ENCODE results near the gene CHCHD6.

Gene CHCHD6

GRCh38 chr3:126723801-126724200 lies 19.8 kb downstream of the CHCHD6 start:
- H3K27me3 Mint-ChIP-seq, result no peaks in the 10 kb centered on the region
- no peak for ATAC-seq (replicated peaks)
- no peak overlapping the region for H3K4me3 Mint-ChIP-seq
- peaks cover 5 to 15% of the 10 kb centered on the region in 2 donors for H3K4me1 Mint-ChIP-seq (ENCODE audit: low read depth in 2 of 2)
- no peak for DNase-seq
- H3K9me3 Mint-ChIP-seq, result no peaks in the 10 kb centered on the region
- H3K36me3 Mint-ChIP-seq (ENCODE audit: insufficient read depth), result peaks cover 6% of the 10 kb centered on the region
- no peak overlapping the region for H3K27ac Mint-ChIP-seq

GRCh38 chr3:126728680-126729079 lies 24.6 kb downstream of the CHCHD6 start:
- peaks cover 11 to 17% of the 10 kb centered on the region in 2 donors for H3K4me1 Mint-ChIP-seq (ENCODE audit: low read depth in 2 of 2)
- no peak overlapping the region for H3K27ac Mint-ChIP-seq
- H3K27me3 Mint-ChIP-seq, result no peaks in the 10 kb centered on the region
- DNase-seq (no peak), ATAC-seq (replicated peaks) (no peak)
- H3K9me3 Mint-ChIP-seq, result no peaks in the 10 kb centered on the region
- H3K36me3 Mint-ChIP-seq (ENCODE audit: insufficient read depth), result peaks cover 9% of the 10 kb centered on the region
- no peak overlapping the region for H3K4me3 Mint-ChIP-seq

GRCh38 chr3:126730376-126730775 lies 26.3 kb downstream of the CHCHD6 start:
- DNase-seq, result no peak
- no peak for ATAC-seq (replicated peaks)
- no peaks in the 10 kb centered on the region for H3K27me3 Mint-ChIP-seq
- no peak overlapping the region for H3K4me3 Mint-ChIP-seq
- peaks cover 11 to 16% of the 10 kb centered on the region in 2 donors for H3K4me1 Mint-ChIP-seq (ENCODE audit: low read depth in 2 of 2)
- peaks cover 16% of the 10 kb centered on the region for H3K36me3 Mint-ChIP-seq (ENCODE audit: insufficient read depth)
- H3K9me3 Mint-ChIP-seq, result no peaks in the 10 kb centered on the region
- peak overlapping the region in 1 of 2 donors; percentile 55 for H3K27ac Mint-ChIP-seq

GRCh38 chr3:126731044-126731443 lies 27.0 kb downstream of the CHCHD6 start:
- DNase-seq, result no peak
- Mint-ChIP-seq H3K36me3 (ENCODE audit: insufficient read depth) (peaks cover 16% of the 10 kb centered on the region), H3K27ac (peak overlapping the region in 1 of 2 donors; percentile 55), H3K4me1 (ENCODE audit: low read depth in 2 of 2) (peaks cover 11 to 17% of the 10 kb centered on the region in 2 donors), H3K9me3 (no peaks in the 10 kb centered on the region), H3K4me3 (no peak overlapping the region), H3K27me3 (no peaks in the 10 kb centered on the region)
- ATAC-seq (replicated peaks), result peak; percentile 31

GRCh38 chr3:126732281-126733060 lies 28.4 kb downstream of the CHCHD6 start:
- H3K4me3 Mint-ChIP-seq, result no peak overlapping the region
- peaks cover 16% of the 10 kb centered on the region for H3K36me3 Mint-ChIP-seq (ENCODE audit: insufficient read depth)
- H3K27me3 Mint-ChIP-seq, result no peaks in the 10 kb centered on the region
- peak overlapping the region; percentile 10 to 52 for H3K27ac Mint-ChIP-seq
- peaks cover 11 to 17% of the 10 kb centered on the region in 2 donors for H3K4me1 Mint-ChIP-seq (ENCODE audit: low read depth in 2 of 2)
- DNase-seq (no peak), ATAC-seq (replicated peaks) (no peak)
- H3K9me3 Mint-ChIP-seq, result no peaks in the 10 kb centered on the region

- Mint-ChIP-seq H3K27me3 (no peaks in the 10 kb centered on the region), H3K4me1 (ENCODE audit: low read depth in 2 of 2) (peaks cover 11 to 19% of the 10 kb centered on the region in 2 donors), H3K4me3 (no peak overlapping the region), H3K36me3 (ENCODE audit: insufficient read depth) (peaks cover 14% of the 10 kb centered on the region), H3K9me3 (no peaks in the 10 kb centered on the region), H3K27ac (peak overlapping the region in 1 of 2 donors; percentile 52)
- no peak for DNase-seq
- no peak for ATAC-seq (replicated peaks)
These were observed 29.0 kb downstream of the CHCHD6 start for GRCh38 chr3:126733061-126733430.

GRCh38 chr3:126734106-126734723 lies 30.2 kb downstream of the CHCHD6 start:
- Mint-ChIP-seq H3K4me3 (no peak overlapping the region), H3K36me3 (ENCODE audit: insufficient read depth) (peaks cover 10% of the 10 kb centered on the region), H3K9me3 (no peaks in the 10 kb centered on the region), H3K4me1 (ENCODE audit: low read depth in 2 of 2) (peaks cover 11 to 17% of the 10 kb centered on the region in 2 donors), H3K27ac (no peak overlapping the region), H3K27me3 (no peaks in the 10 kb centered on the region)
- DNase-seq, result no peak
- no peak for ATAC-seq (replicated peaks)

GRCh38 chr3:126737527-126737926 lies 33.5 kb downstream of the CHCHD6 start:
- Mint-ChIP-seq H3K4me1 (ENCODE audit: low read depth in 2 of 2) (peaks cover 0 to 9% of the 10 kb centered on the region in 2 donors), H3K27me3 (no peaks in the 10 kb centered on the region), H3K36me3 (ENCODE audit: insufficient read depth) (peaks cover 15% of the 10 kb centered on the region), H3K4me3 (no peak overlapping the region), H3K27ac (no peak overlapping the region), H3K9me3 (no peaks in the 10 kb centered on the region)
- DNase-seq (no peak), ATAC-seq (replicated peaks) (no peak)

- H3K9me3 Mint-ChIP-seq, result no peaks in the 10 kb centered on the region
- ATAC-seq (replicated peaks) (no peak), DNase-seq (no peak)
- no peak overlapping the region for H3K27ac Mint-ChIP-seq
- H3K4me1 Mint-ChIP-seq (ENCODE audit: low read depth in 2 of 2), result peaks cover 6 to 11% of the 10 kb centered on the region in 2 donors
- H3K4me3 Mint-ChIP-seq, result no peak overlapping the region
- peaks cover 5% of the 10 kb centered on the region for H3K36me3 Mint-ChIP-seq (ENCODE audit: insufficient read depth)
- H3K27me3 Mint-ChIP-seq, result no peaks in the 10 kb centered on the region
These were observed 38.0 kb downstream of the CHCHD6 start for GRCh38 chr3:126742057-126742456.

GRCh38 chr3:126743350-126743749 lies 39.3 kb downstream of the CHCHD6 start:
- Mint-ChIP-seq H3K36me3 (ENCODE audit: insufficient read depth) (peaks cover 5% of the 10 kb centered on the region), H3K4me3 (no peak overlapping the region), H3K27ac (no peak overlapping the region), H3K4me1 (ENCODE audit: low read depth in 2 of 2) (peaks cover 7 to 11% of the 10 kb centered on the region in 2 donors), H3K27me3 (no peaks in the 10 kb centered on the region), H3K9me3 (no peaks in the 10 kb centered on the region)
- no peak for ATAC-seq (replicated peaks)
- no peak for DNase-seq

GRCh38 chr3:126743781-126744180 lies 39.7 kb downstream of the CHCHD6 start:
- H3K27me3 Mint-ChIP-seq, result no peaks in the 10 kb centered on the region
- H3K4me1 Mint-ChIP-seq (ENCODE audit: low read depth in 2 of 2), result peaks cover 10 to 14% of the 10 kb centered on the region in 2 donors
- H3K9me3 Mint-ChIP-seq, result no peaks in the 10 kb centered on the region
- no peak overlapping the region for H3K4me3 Mint-ChIP-seq
- H3K36me3 Mint-ChIP-seq (ENCODE audit: insufficient read depth), result peaks cover 5% of the 10 kb centered on the region
- no peak overlapping the region for H3K27ac Mint-ChIP-seq
- DNase-seq, result no peak
- no peak for ATAC-seq (replicated peaks)

- peaks cover 15 to 18% of the 10 kb centered on the region in 2 donors for H3K4me1 Mint-ChIP-seq (ENCODE audit: low read depth in 2 of 2)
- DNase-seq (no peak), ATAC-seq (replicated peaks) (no peak)
- no peak overlapping the region for H3K4me3 Mint-ChIP-seq
- no peaks in the 10 kb centered on the region for H3K27me3 Mint-ChIP-seq
- H3K36me3 Mint-ChIP-seq (ENCODE audit: insufficient read depth), result peaks cover 3% of the 10 kb centered on the region
- no peak overlapping the region for H3K27ac Mint-ChIP-seq
- no peaks in the 10 kb centered on the region for H3K9me3 Mint-ChIP-seq
These were observed 41.8 kb downstream of the CHCHD6 start for GRCh38 chr3:126745760-126746394.

GRCh38 chr3:126746395-126747177 lies 42.5 kb downstream of the CHCHD6 start:
- Mint-ChIP-seq H3K9me3 (no peaks in the 10 kb centered on the region), H3K27ac (no peak overlapping the region), H3K4me3 (no peak overlapping the region), H3K4me1 (ENCODE audit: low read depth in 2 of 2) (peaks cover 15 to 18% of the 10 kb centered on the region in 2 donors), H3K36me3 (ENCODE audit: insufficient read depth) (peaks cover under 1% of the 10 kb centered on the region), H3K27me3 (no peaks in the 10 kb centered on the region)
- ATAC-seq (replicated peaks) (no peak), DNase-seq (no peak)
